OCI-LY1 (cell line): ENCODE data around the gene AGBL1.
A peak's percentile ranks its signal among the peaks of the same experiment; 100 is the strongest.

Experiments
- H2AFZ ChIP-seq: fragments of 200-600 bp; sonication (generic), shearing (Covaris generic); 2 replicates; pipeline ENCODE4 v1.6.0; 2014; ENCODE audit warnings: antibody characterized with exemption, mild to moderate bottlenecking, low read length
- H3F3A ChIP-seq: fragments of 200-600 bp; sonication (generic), shearing (Covaris generic); 2 replicates; pipeline ENCODE4 v1.6.0; 2014; ENCODE audit warnings: mild to moderate bottlenecking, antibody characterized with exemption, low read length, moderate library complexity; ENCODE audit not compliant: insufficient read depth
- H3K27ac ChIP-seq: fragments of 200-600 bp; sonication (generic); 2 replicates; pipeline ENCODE4 v1.5.1; 2014; ENCODE audit warnings: low read length, mixed run types, mild to moderate bottlenecking, low read depth; ENCODE audit not compliant: poor library complexity, severe bottlenecking
- H3K27me3 ChIP-seq: fragments of 200-600 bp; sonication (generic); 2 replicates; pipeline ENCODE4 v1.6.0; 2014; ENCODE audit warnings: antibody characterized with exemption, mild to moderate bottlenecking, low read length, moderate library complexity; ENCODE audit not compliant: insufficient read depth
- H3K36me3 ChIP-seq: fragments of 200-600 bp; sonication (generic); 2 replicates; pipeline ENCODE4 v1.6.1; 2014; ENCODE audit warnings: mild to moderate bottlenecking, antibody characterized with exemption, low read length, moderate library complexity, mixed read lengths; ENCODE audit not compliant: insufficient read depth
- H3K4me1 ChIP-seq: fragments of 200-600 bp; sonication (generic); 2 replicates; pipeline ENCODE4 v1.5.1; 2014; ENCODE audit warnings: mild to moderate bottlenecking, low read length, moderate library complexity; ENCODE audit not compliant: insufficient read depth, severe bottlenecking
- H3K4me2 ChIP-seq: fragments of 200-600 bp; sonication (generic), shearing (Covaris generic); 2 replicates; pipeline ENCODE4 v1.6.1; 2014; ENCODE audit warnings: low read length
- H3K4me3 ChIP-seq: fragments of 200-600 bp; sonication (generic); 2 replicates; pipeline ENCODE4 v1.5.1; 2014; ENCODE audit warnings: low read length, low read depth, mild to moderate bottlenecking, mixed read lengths; ENCODE audit not compliant: poor library complexity, severe bottlenecking
- H3K79me2 ChIP-seq: fragments of 200-600 bp; shearing (Covaris generic); 2 replicates; pipeline ENCODE4 v1.6.1; 2016; ENCODE audit warnings: mixed run types, low read length, mixed read lengths; ENCODE audit not compliant: insufficient read depth
- H3K9ac ChIP-seq: fragments of 200-600 bp; sonication (generic), shearing (Covaris generic); 2 replicates; pipeline ENCODE4 v1.6.1; 2014; ENCODE audit warnings: mild to moderate bottlenecking, low read length, mixed read lengths
- H3K9me2 ChIP-seq: fragments of 200-600 bp; sonication (generic), shearing (Covaris generic); 2 replicates; pipeline ENCODE4 v1.6.1; 2014; ENCODE audit warnings: low read depth, mild to moderate bottlenecking, low read length, mixed read lengths
- H3K9me3 ChIP-seq: fragments of 200-600 bp; shearing (Covaris generic); 2 replicates; pipeline ENCODE4 v1.6.1; 2014; ENCODE audit warnings: low read length, mixed read lengths
- H4K20me1 ChIP-seq: fragments of 200-600 bp; sonication (generic), shearing (Covaris generic); 2 replicates; pipeline ENCODE4 v1.6.0; 2016; ENCODE audit warnings: mild to moderate bottlenecking, low read length; ENCODE audit not compliant: insufficient read depth
- EZH2 ChIP-seq: fragments of 200-600 bp; sonication (generic), shearing (Covaris generic); IDR thresholded peaks from 2 replicates; pipeline ENCODE4 v1.8.0; 2017; ENCODE audit warnings: borderline replicate concordance, mixed run types, mild to moderate bottlenecking, antibody characterized with exemption, low read length, moderate library complexity, mixed read lengths
- TF ChIP-seq, protein P1 (sequence below): fragments of 200-600 bp; sonication (generic), shearing (Covaris generic); IDR thresholded peaks from 2 replicates; pipeline ENCODE4 v1.5.1; 2017; ENCODE audit warnings: mild to moderate bottlenecking, antibody characterized with exemption, low read length, moderate library complexity, mixed read lengths

AGBL1 gene

DNA sequence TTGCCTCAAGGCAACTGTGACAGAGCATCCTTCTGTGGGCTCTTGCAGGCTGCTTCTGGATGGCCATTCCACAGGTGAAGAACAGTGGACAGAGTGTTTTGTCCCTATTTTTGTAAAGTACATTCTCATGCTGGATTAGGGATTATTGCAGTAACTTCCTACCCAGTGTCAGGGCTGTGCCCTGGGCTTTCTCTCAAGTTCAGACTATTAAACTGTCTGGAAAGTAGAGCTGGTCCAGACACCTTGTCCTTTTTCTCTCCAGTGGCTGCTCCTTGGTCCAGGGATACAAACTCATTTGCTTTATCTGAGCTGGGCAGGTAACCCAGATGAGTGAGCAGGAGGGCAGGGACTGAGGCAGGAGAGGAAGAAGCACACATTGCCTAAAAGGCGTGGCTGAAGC lies 37.4 kb upstream of the AGBL1 start:
- Histone ChIP-seq H3K4me1 (peaks cover 11% of the 10 kb centered on the region), H3K9me3 (peaks cover 2% of the 10 kb centered on the region; the same call in 1 of the 2 replicates), H4K20me1 (no peaks in the 10 kb centered on the region), H3K36me3 (no peaks in the 10 kb centered on the region), H3K27ac (no peak overlapping the region), H3K79me2 (no peaks in the 10 kb centered on the region), H2AFZ (no peak overlapping the region), H3K27me3 (no peaks in the 10 kb centered on the region), H3F3A (no peaks in the 10 kb centered on the region), H3K4me2 (no peak overlapping the region), H3K4me3 (no peak overlapping the region), H3K9ac (no peak overlapping the region), H3K9me2 (no peaks in the 10 kb centered on the region)
- TF ChIP-seq, protein P1, sequence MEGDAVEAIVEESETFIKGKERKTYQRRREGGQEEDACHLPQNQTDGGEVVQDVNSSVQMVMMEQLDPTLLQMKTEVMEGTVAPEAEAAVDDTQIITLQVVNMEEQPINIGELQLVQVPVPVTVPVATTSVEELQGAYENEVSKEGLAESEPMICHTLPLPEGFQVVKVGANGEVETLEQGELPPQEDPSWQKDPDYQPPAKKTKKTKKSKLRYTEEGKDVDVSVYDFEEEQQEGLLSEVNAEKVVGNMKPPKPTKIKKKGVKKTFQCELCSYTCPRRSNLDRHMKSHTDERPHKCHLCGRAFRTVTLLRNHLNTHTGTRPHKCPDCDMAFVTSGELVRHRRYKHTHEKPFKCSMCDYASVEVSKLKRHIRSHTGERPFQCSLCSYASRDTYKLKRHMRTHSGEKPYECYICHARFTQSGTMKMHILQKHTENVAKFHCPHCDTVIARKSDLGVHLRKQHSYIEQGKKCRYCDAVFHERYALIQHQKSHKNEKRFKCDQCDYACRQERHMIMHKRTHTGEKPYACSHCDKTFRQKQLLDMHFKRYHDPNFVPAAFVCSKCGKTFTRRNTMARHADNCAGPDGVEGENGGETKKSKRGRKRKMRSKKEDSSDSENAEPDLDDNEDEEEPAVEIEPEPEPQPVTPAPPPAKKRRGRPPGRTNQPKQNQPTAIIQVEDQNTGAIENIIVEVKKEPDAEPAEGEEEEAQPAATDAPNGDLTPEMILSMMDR = no peak
- TF ChIP-seq EZH2 = no peak

DNA sequence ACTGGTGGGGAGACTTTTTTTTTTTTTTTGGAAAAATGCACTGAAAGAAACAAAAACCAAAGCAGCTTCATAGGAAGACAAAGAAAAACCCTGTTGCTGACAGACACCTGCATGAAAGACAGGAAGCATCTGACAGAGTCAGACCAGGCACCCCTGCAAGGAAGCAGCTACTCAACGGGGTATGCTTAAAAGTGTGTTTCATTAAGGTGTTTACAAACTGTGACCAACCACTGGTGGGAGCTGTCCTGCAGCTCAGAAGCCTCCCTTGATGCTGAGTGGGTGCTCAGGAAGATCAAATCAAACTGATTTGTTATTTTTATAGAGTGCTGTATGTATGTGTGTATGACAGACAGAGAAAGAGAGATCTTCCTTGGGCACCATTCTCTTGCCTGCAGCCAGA lies 34.7 kb upstream of the AGBL1 start:
- H2AFZ ChIP-seq = no peak overlapping the region

DNA sequence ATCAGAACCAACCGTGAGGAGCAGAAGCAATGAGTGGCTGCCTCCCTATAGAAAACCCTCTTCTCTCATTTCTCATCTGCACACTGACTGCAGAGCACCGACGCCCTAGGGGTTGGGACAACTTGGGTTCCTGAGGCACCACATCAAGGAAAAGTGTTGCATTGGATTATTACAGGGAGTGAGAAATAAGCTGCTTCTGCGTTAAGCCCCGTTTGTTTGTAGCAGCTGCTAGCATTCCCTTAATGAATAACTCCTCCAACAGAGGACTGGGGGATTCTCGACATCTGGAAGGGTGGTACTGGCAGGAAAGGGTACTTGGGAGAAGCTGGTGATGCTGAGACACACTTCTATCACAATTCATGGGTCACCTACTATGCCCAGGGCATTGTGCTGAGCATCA lies 25.3 kb upstream of the AGBL1 start:
- no peak overlapping the region for H3K4me3 ChIP-seq
- H3K79me2 ChIP-seq = no peaks in the 10 kb centered on the region
- H3K4me2 ChIP-seq = no peak overlapping the region
- peaks cover 7% of the 10 kb centered on the region; the same call in 1 of the 2 replicates for H3K27me3 ChIP-seq
- TF ChIP-seq EZH2 = no peak
- TF ChIP-seq, protein P1 = no peak
- H2AFZ ChIP-seq = no peak overlapping the region
- no peaks in the 10 kb centered on the region for H3K4me1 ChIP-seq
- no peaks in the 10 kb centered on the region for H4K20me1 ChIP-seq
- H3K9me2 ChIP-seq = no peaks in the 10 kb centered on the region
- no peaks in the 10 kb centered on the region for H3K36me3 ChIP-seq
- H3K9me3 ChIP-seq = no peaks in the 10 kb centered on the region
- H3K27ac ChIP-seq = no peak overlapping the region
- H3F3A ChIP-seq = no peaks in the 10 kb centered on the region
- H3K9ac ChIP-seq = no peak overlapping the region

More for the DNA sequence above, 34.7 kb upstream of the AGBL1 start:
- Histone ChIP-seq H3K27me3 (no peaks in the 10 kb centered on the region), H3K4me3 (no peak overlapping the region), H3K9me2 (no peaks in the 10 kb centered on the region), H3K27ac (no peak overlapping the region), H3K4me1 (peaks cover 11% of the 10 kb centered on the region), H3K9ac (no peak overlapping the region), H3K79me2 (no peaks in the 10 kb centered on the region), H3K36me3 (no peaks in the 10 kb centered on the region), H4K20me1 (no peaks in the 10 kb centered on the region), H3F3A (no peaks in the 10 kb centered on the region), H3K4me2 (peak overlapping the region; percentile 2; the same call in 1 of the 2 replicates), H3K9me3 (peaks cover 4% of the 10 kb centered on the region; the same call in 1 of the 2 replicates)
- TF ChIP-seq EZH2 = no peak
- TF ChIP-seq, protein P1 = peak; percentile 36; the same call in 1 of the 2 replicates
